Cardiac fibroblast (primary cell): ENCODE data around the gene PRKD1.
"Not testable (repeated sequence)": the region's sequence is repeated elsewhere in the genome, so short reads cannot be mapped to it uniquely, and the experiment has no call there.

Experiments used
- DNase-seq, 2 donors: peaks; one replicate each; pipeline versions ENCODE4 v3.0.0 to v3.0.0-alpha.2; 2010; ENCODE audit warnings: low read depth in 2 of 2
- H3K4me3 ChIP-seq, 2 donors: replicated peaks in 1 of 2; 1 replicate in 1 of 2; 2 replicates in 1 of 2; pipeline ENCODE4 v1.5.1; 2011; ENCODE audit warnings: low read depth in 2 of 2, low read length in 2 of 2, mild to moderate bottlenecking in 2 of 2, moderate library complexity in 1 of 2
- CTCF ChIP-seq: IDR thresholded peaks from one replicate; pipeline ENCODE4 v1.5.1; 2011; ENCODE audit warnings: low read depth, mild to moderate bottlenecking, low read length, inconsistent platforms

PRKD1 gene

GRCh38 chr14:29734732-29735131, 192.9 kb downstream of the PRKD1 start:
- no peak overlapping the region for H3K4me3 ChIP-seq
- no peak for DNase-seq
- TF ChIP-seq CTCF: no peak

- H3K4me3 ChIP-seq: not testable (repeated sequence)
- DNase-seq: peak; percentile 54 to 87
Measured at GRCh38 chr14:29726560-29727331, 200.9 kb downstream of the PRKD1 start.

GRCh38 chr14:29724991-29725390, 202.7 kb downstream of the PRKD1 start:
- no peak for TF ChIP-seq CTCF
- H3K4me3 ChIP-seq: no peak overlapping the region
- DNase-seq: peak; percentile 54 to 60

GRCh38 chr14:29722831-29723230, 204.8 kb downstream of the PRKD1 start:
- no peak for DNase-seq
- H3K4me3 ChIP-seq: no peak overlapping the region
- no peak for TF ChIP-seq CTCF

GRCh38 chr14:29721586-29721985, 206.1 kb downstream of the PRKD1 start:
- DNase-seq: peak in 1 of 2 donors; percentile 33
- no peak for TF ChIP-seq CTCF
- no peak overlapping the region for H3K4me3 ChIP-seq

- TF ChIP-seq CTCF: no peak
- H3K4me3 ChIP-seq: no peak overlapping the region
- no peak for DNase-seq
Measured at GRCh38 chr14:29717901-29718300, 209.7 kb downstream of the PRKD1 start.

GRCh38 chr14:29716150-29716549, 211.5 kb downstream of the PRKD1 start:
- H3K4me3 ChIP-seq: no peak overlapping the region
- DNase-seq: peak in 1 of 2 donors; percentile 44
- no peak for TF ChIP-seq CTCF
